K562 (cell line): ENCODE data around the gene TMEM247. TPM values are rescaled to one million over a fixed set of nuclear protein-coding genes. Genes with fewer than 3 reads are reported as not detected.

Experiments
- ATAC-seq: fragments of 200-7000 bp; cut with Tn5 transposase; 3 replicates; pipeline ENCODE4 v1.9.1; 2020; ENCODE audit warnings: moderate library complexity
- BruUV-seq: library from RNA; stranded (reverse); fragments of 400-500 nt; replicated peaks from 2 replicates; lab custom pipeline; 2021; lab: Mats Ljungman, UMichigan
- CTCF ChIA-PET: fragments of 300-600 bp; formaldehyde crosslinking; extraction: SDS; loops from one replicate; lab custom pipeline; 2021; ENCODE audit warnings: low intra/inter-chr PET ratio; lab: Yijun Ruan, JAX
- POLR2A ChIA-PET: fragments of 300-600, 350-650 bp; sonication (Branson Sonifier 250); formaldehyde crosslinking; extraction: SDS; loops from one replicate; lab custom pipeline; 2021; ENCODE audit warnings: antibody characterized with exemption, inconsistent platforms; lab: Yijun Ruan, JAX
- DNase-seq, 4 experiments: peaks; one replicate each; pipeline versions ENCODE4 v3.0.0 to v3.0.0-alpha.2; 2011 to 2018; ENCODE audit warnings: low spot score in 3 of 4, mixed read lengths in 3 of 4; ENCODE audit errors: extremely low read depth in 1 of 4
- FAIRE-seq: peaks from 2 replicates; lab custom pipeline; 2011; peaks lifted over from hg19 to GRCh38; lab: Jason Lieb, UNC
- H2AFZ ChIP-seq: 2 replicates; pipeline ENCODE4 v1.6.0; 2011; ENCODE audit warnings: low read depth, low read length, control low read depth, inconsistent platforms
- H3K27ac ChIP-seq: fragments of 200-600 bp; 3 replicates; pipeline ENCODE4 v1.8.0; 2011; ENCODE audit warnings: low read depth, mild to moderate bottlenecking, control low read depth, inconsistent platforms, low read length, moderate library complexity, mixed read lengths; ENCODE audit errors: extremely low read depth
- H3K27me3 ChIP-seq, 2 experiments: fragments of 300-600 bp in 1 of 2; 2 replicates in 1 of 2; 3 replicates in 1 of 2; pipeline versions ENCODE4 v1.6.0 to v1.8.0; 2011; ENCODE audit warnings: inconsistent platforms in 2 of 2, low read length in 2 of 2, mild to moderate bottlenecking in 1 of 2, mixed read lengths in 1 of 2, moderate library complexity in 1 of 2; ENCODE audit not compliant: control insufficient read depth in 2 of 2, insufficient read depth in 2 of 2
- H3K36me3 ChIP-seq: fragments of 300-600 bp; 3 replicates; pipeline ENCODE4 v1.8.0; 2011; ENCODE audit warnings: mild to moderate bottlenecking, low read length, inconsistent platforms; ENCODE audit not compliant: control insufficient read depth, insufficient read depth
- H3K4me1 ChIP-seq, 2 experiments: fragments of 200-600 bp in 1 of 2; replicated peaks in 1 of 2; 2 replicates in 1 of 2; 3 replicates in 1 of 2; pipeline versions ENCODE4 v1.5.1 to v1.8.0; 2011; ENCODE audit warnings: inconsistent platforms in 2 of 2, low read length in 2 of 2, mild to moderate bottlenecking in 1 of 2, mixed read lengths in 1 of 2, moderate library complexity in 1 of 2; ENCODE audit not compliant: control insufficient read depth in 2 of 2, insufficient read depth in 2 of 2
- H3K4me2 ChIP-seq: 2 replicates; pipeline ENCODE4 v1.6.1; 2011; ENCODE audit warnings: low read length, control low read depth, inconsistent platforms, mixed read lengths; ENCODE audit not compliant: insufficient read depth
- H3K4me3 ChIP-seq: fragments of 200-600 bp; sonication (generic), shearing (Covaris generic); 2 replicates; pipeline ENCODE4 v1.5.1; 2016; ENCODE audit warnings: control low read depth, inconsistent platforms
- H3K79me2 ChIP-seq: fragments of 200-600 bp; 3 replicates; pipeline ENCODE4 v1.8.0; 2011; ENCODE audit warnings: low read length, inconsistent platforms; ENCODE audit not compliant: control insufficient read depth, insufficient read depth
- H3K9ac ChIP-seq, 2 experiments: 2 replicates each; pipeline versions ENCODE4 v1.6.0 to v1.6.1; 2011; ENCODE audit warnings: low read depth in 2 of 2, low read length in 2 of 2, control low read depth in 1 of 2, inconsistent platforms in 1 of 2, mild to moderate bottlenecking in 1 of 2, mixed read lengths in 1 of 2; ENCODE audit not compliant: insufficient read depth in 1 of 2
- H3K9me1 ChIP-seq: one replicate; pipeline ENCODE4 v1.6.0; 2011; ENCODE audit warnings: inconsistent platforms, mild to moderate bottlenecking, low read length, moderate library complexity; ENCODE audit not compliant: control insufficient read depth, insufficient read depth
- H3K9me3 ChIP-seq: replicated peaks from 2 replicates; pipeline ENCODE4 v1.5.1; 2011; ENCODE audit warnings: low read depth, low read length, inconsistent platforms; ENCODE audit not compliant: control insufficient read depth, insufficient read depth
- H4K20me1 ChIP-seq: replicated peaks from 2 replicates; pipeline ENCODE4 v1.6.1; 2011; ENCODE audit warnings: low read length, inconsistent platforms, mixed read lengths; ENCODE audit not compliant: control insufficient read depth, insufficient read depth
- BMI1 ChIP-seq: fragments of 150-350 bp; IDR thresholded peaks from 2 replicates; pipeline ENCODE4 v1.6.1; 2014; ENCODE audit warnings: low read length
- TRIM28 ChIP-seq: fragments of 450-650 bp; IDR thresholded peaks from 2 replicates; pipeline ENCODE4 v1.6.1; 2017
- ZFX ChIP-seq: sonication (generic); formaldehyde crosslinking; IDR thresholded peaks from 2 replicates; pipeline ENCODE4 v1.8.0; 2022; ENCODE audit warnings: mild to moderate bottlenecking, missing genetic modification reagents, moderate library complexity
- ZNF408 ChIP-seq: fragments of 250-450 bp; sonication (Bioruptor Pico); IDR thresholded peaks from 2 replicates; pipeline ENCODE4 v1.4.0; 2020; ENCODE audit warnings: low read depth, mild to moderate bottlenecking, moderate library complexity
- ZNF57 ChIP-seq: fragments of 450-650 bp; formaldehyde crosslinking; IDR thresholded peaks from 2 replicates; pipeline ENCODE4 v1.4.0; 2020; ENCODE audit warnings: mild to moderate bottlenecking, moderate library complexity
- WGBS: fragments of 100-300 bp; shearing (Covaris generic); methylation state at CpG from one replicate; pipeline ENCODE4 v1.1.6; 2016; ENCODE audit warnings: low coverage, mixed read lengths; ENCODE audit not compliant: insufficient coverage; ENCODE audit errors: missing lambda C conversion rate; 5-methylcytosine and 5-hydroxymethylcytosine counted together
- in situ Hi-C: fragments of 300-500 bp; cut with MboI; formaldehyde crosslinking; loops from 4 replicates; pipeline ENCODE4 v1.15.0; 2018; ENCODE audit warnings: inconsistent platforms, mixed read lengths
- intact Hi-C: fragments of 100-400 bp; cut with micrococcal nuclease; formaldehyde crosslinking; loops from 2 replicates; pipeline ENCODE4 v1.14.2; 2022
- polyA plus RNA-seq, 8 experiments: library from polyadenylated mRNA; depleted of rRNA in 4 of 8; stranded (reverse) in 5 of 8; unstranded in 3 of 8; fragments of >200 nt; fragmentation: Nextera tagmentation in 2 of 8; fragmentation: Illumina TruSeq in 1 of 8; extraction: Ambion mirVana in 2 of 8; extraction: Trizol in 1 of 8; gene quantifications; 2 replicates each; pipeline versions ENCODE4 v1.2.1 to v1.2.3, GENCODE V29; 2011 to 2014; ENCODE audit warnings: inconsistent platforms in 1 of 8, missing spikeins in 1 of 8
- total RNA-seq, 7 experiments: library from RNA; depleted of rRNA in 6 of 7; stranded (reverse); fragments of >200 nt in 6 of 7; fragmentation: Illumina TruSeq in 2 of 7; extraction: Trizol in 2 of 7; gene quantifications; 2 replicates each; pipeline versions ENCODE4 v1.2.1 to v1.2.3, GENCODE V29; 2011 to 2021; ENCODE audit warnings: low replicate concordance in 1 of 7
- TF ChIP-seq, protein P1 (sequence below): fragments of 200-800 bp; sonication (Bioruptor generic); IDR thresholded peaks from 2 replicates; pipeline ENCODE4 v1.6.1; 2017; ENCODE audit warnings: missing genetic modification characterization, missing compliant biosample characterization
- TF ChIP-seq, protein P2 (sequence below): fragments of 250-450 bp; sonication (Bioruptor Pico); IDR thresholded peaks from 2 replicates; pipeline ENCODE4 v1.5.0; 2021
- TF ChIP-seq, protein P3 (sequence below): fragments of 450-650 bp; conservative IDR thresholded peaks from 2 replicates; pipeline ENCODE4 v1.6.1; 2016; ENCODE audit warnings: missing genetic modification characterization, low read depth, mild to moderate bottlenecking, control low read depth, missing compliant biosample characterization
- TF ChIP-seq, protein P4 (sequence below): fragments of 250-450 bp; sonication (Bioruptor Pico); IDR thresholded peaks from 2 replicates; pipeline ENCODE4 v1.8.0; 2022; ENCODE audit warnings: moderate library complexity, mild to moderate bottlenecking, inconsistent platforms
- TF ChIP-seq, protein P5 (sequence below), 3 experiments: IDR thresholded peaks in 2 of 3; conservative IDR thresholded peaks in 1 of 3; 2 replicates each; pipeline ENCODE4 v1.5.1; 2011 to 2012; ENCODE audit warnings: low read length in 3 of 3, mild to moderate bottlenecking in 3 of 3, control low read depth in 2 of 3, improper control_type of control experiment in 1 of 3, inconsistent platforms in 1 of 3, low read depth in 1 of 3, mixed read lengths in 1 of 3, moderate library complexity in 1 of 3; ENCODE audit not compliant: insufficient read depth in 2 of 3
- TF ChIP-seq, protein P6 (sequence below): fragments of 250-450 bp; sonication (Bioruptor Pico); IDR thresholded peaks from 2 replicates; pipeline ENCODE4 v1.4.0; 2020

TMEM247 gene
- total and polyA plus RNA-seq, 9 of the 15 experiments (the other 6 are each of a cell fraction or from before 2014, with no cell fraction given): 0.24 to 4.7 (median 3.1) TPM

DNA sequence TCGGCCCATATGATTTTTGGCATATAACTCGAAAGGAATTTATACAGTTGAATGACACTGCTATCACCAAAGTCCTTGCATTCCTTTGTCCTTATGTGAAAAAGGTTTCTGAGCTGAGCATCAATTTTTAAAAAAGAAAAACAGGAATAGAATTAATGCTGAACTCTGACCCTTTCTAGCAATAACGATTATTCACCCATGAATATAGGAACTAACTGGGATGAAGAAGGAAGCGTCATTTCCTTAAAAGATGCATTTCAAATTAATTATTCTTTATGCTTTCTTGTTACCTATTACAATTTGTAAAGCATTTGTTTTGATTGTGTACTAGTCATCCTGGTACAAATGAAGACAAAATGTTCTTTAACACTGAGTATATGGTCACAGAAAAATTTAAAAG, 19.3 kb downstream of the TMEM247 start (continued):
- TF ChIP-seq, protein P1, sequence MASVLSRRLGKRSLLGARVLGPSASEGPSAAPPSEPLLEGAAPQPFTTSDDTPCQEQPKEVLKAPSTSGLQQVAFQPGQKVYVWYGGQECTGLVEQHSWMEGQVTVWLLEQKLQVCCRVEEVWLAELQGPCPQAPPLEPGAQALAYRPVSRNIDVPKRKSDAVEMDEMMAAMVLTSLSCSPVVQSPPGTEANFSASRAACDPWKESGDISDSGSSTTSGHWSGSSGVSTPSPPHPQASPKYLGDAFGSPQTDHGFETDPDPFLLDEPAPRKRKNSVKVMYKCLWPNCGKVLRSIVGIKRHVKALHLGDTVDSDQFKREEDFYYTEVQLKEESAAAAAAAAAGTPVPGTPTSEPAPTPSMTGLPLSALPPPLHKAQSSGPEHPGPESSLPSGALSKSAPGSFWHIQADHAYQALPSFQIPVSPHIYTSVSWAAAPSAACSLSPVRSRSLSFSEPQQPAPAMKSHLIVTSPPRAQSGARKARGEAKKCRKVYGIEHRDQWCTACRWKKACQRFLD (CRISPR knock-in tag): no peak
- no peak for TF ChIP-seq BMI1
- TF ChIP-seq, protein P2, sequence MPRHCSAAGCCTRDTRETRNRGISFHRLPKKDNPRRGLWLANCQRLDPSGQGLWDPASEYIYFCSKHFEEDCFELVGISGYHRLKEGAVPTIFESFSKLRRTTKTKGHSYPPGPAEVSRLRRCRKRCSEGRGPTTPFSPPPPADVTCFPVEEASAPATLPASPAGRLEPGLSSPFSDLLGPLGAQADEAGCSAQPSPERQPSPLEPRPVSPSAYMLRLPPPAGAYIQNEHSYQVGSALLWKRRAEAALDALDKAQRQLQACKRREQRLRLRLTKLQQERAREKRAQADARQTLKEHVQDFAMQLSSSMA (CRISPR knock-in tag): no peak
- TF ChIP-seq, protein P3, sequence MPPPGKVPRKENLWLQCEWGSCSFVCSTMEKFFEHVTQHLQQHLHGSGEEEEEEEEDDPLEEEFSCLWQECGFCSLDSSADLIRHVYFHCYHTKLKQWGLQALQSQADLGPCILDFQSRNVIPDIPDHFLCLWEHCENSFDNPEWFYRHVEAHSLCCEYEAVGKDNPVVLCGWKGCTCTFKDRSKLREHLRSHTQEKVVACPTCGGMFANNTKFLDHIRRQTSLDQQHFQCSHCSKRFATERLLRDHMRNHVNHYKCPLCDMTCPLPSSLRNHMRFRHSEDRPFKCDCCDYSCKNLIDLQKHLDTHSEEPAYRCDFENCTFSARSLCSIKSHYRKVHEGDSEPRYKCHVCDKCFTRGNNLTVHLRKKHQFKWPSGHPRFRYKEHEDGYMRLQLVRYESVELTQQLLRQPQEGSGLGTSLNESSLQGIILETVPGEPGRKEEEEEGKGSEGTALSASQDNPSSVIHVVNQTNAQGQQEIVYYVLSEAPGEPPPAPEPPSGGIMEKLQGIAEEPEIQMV (tag): no peak

DNA sequence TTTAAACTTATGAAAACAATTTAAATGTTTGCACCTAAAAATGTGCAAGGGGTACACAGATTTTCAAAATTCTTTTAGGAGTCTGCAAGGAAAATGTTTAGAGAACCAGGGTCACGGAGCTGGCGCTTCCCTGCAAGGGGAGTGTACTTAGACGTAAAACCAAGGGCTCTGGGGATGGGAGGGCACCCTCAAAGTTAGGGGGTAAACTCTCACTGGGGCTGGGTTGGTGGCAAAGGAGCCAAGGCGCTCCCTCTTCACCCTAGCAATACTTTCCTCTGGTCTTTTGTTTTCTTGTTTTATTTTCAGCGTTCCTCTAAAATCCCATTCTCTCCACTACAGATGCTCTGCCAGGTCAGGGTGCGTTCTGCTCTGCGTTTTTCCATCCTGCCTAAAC, 20.0 kb downstream of the TMEM247 start:
- H3K9me1 ChIP-seq: no peaks in the 10 kb centered on the region
- H3K79me2 ChIP-seq: no peaks in the 10 kb centered on the region
- ChIA-PET CTCF (no interaction called here), POLR2A (no interaction called here)
- H3K4me2 ChIP-seq: peak overlapping the region; percentile 99
- no peak for DNase-seq
- H3K36me3 ChIP-seq: no peaks in the 10 kb centered on the region
- H3K27me3 ChIP-seq: no peaks in the 10 kb centered on the region
- H3K9me3 ChIP-seq: no peaks in the 10 kb centered on the region
- H2AFZ ChIP-seq: peak overlapping the region; percentile 100; the same call in 1 of the 2 replicates
- no peak overlapping the region for H3K27ac ChIP-seq
- intact Hi-C loops: no loop called here
- H3K4me1 ChIP-seq: peaks cover 4 to 6% of the 10 kb centered on the region in 2 experiments; a peak in 2 of 5 replicates
- WGBS: 33% methylated on average over 5 of the region's 7 CpGs
- peak; percentile 3 for ATAC-seq
- peak; percentile 65 for FAIRE-seq
- H4K20me1 ChIP-seq: no peaks in the 10 kb centered on the region
- peak overlapping the region; percentile 55 for H3K4me3 ChIP-seq
- peak overlapping the region; percentile 89 to 90 for H3K9ac ChIP-seq
- no TSS peak for BruUV-seq
- in situ Hi-C loops: no loop called here
- TF ChIP-seq ZNF57 (no peak), ZFX (no peak), TRIM28 (no peak), ZNF408 (CRISPR knock-in tag) (no peak)
- TF ChIP-seq, protein P4, sequence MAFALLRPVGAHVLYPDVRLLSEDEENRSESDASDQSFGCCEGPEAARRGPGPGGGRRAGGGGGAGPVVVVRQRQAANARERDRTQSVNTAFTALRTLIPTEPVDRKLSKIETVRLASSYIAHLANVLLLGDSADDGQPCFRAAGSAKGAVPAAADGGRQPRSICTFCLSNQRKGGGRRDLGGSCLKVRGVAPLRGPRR: no peak
- TF ChIP-seq, protein P5, sequence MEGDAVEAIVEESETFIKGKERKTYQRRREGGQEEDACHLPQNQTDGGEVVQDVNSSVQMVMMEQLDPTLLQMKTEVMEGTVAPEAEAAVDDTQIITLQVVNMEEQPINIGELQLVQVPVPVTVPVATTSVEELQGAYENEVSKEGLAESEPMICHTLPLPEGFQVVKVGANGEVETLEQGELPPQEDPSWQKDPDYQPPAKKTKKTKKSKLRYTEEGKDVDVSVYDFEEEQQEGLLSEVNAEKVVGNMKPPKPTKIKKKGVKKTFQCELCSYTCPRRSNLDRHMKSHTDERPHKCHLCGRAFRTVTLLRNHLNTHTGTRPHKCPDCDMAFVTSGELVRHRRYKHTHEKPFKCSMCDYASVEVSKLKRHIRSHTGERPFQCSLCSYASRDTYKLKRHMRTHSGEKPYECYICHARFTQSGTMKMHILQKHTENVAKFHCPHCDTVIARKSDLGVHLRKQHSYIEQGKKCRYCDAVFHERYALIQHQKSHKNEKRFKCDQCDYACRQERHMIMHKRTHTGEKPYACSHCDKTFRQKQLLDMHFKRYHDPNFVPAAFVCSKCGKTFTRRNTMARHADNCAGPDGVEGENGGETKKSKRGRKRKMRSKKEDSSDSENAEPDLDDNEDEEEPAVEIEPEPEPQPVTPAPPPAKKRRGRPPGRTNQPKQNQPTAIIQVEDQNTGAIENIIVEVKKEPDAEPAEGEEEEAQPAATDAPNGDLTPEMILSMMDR (IDR thresholded peaks at IDR 0.05 in 2 of 3, conservative IDR thresholded peaks at IDR 0.05 in 1 of 3; ENCODE audit: insufficient read depth in 2 of 3, low read depth in 1 of 3, low read length in 3 of 3): no peak
- TF ChIP-seq, protein P6, sequence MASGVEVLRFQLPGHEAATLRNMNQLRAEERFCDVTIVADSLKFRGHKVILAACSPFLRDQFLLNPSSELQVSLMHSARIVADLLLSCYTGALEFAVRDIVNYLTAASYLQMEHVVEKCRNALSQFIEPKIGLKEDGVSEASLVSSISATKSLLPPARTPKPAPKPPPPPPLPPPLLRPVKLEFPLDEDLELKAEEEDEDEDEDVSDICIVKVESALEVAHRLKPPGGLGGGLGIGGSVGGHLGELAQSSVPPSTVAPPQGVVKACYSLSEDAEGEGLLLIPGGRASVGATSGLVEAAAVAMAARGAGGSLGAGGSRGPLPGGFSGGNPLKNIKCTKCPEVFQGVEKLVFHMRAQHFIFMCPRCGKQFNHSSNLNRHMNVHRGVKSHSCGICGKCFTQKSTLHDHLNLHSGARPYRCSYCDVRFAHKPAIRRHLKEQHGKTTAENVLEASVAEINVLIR (CRISPR knock-in tag): no peak
